SJCRH30 (cell line): ENCODE measurements around the gene OPCML. TPM values are rescaled to one million over a fixed set of nuclear protein-coding genes. Genes with fewer than 3 reads are reported as not detected.
"Not testable (repeated sequence)": the region's sequence is repeated elsewhere in the genome, so short reads cannot be mapped to it uniquely, and the experiment has no call there.

ENCODE experiments used
- DNase-seq, 2 experiments: peaks; one replicate each; pipeline ENCODE4 v3.0.0-alpha.2; 2015 to 2020
- H3K27ac ChIP-seq: fragments of 250-450 bp; sonication (Bioruptor Pico); 2 replicates; pipeline ENCODE4 v1.5.1; 2020; ENCODE audit warnings: mild to moderate bottlenecking, moderate library complexity
- H3K27me3 ChIP-seq: fragments of 250-450 bp; sonication (Bioruptor Pico); 2 replicates; pipeline ENCODE4 v1.5.1; 2020; ENCODE audit warnings: mild to moderate bottlenecking, moderate library complexity
- H3K36me3 ChIP-seq: fragments of 250-450 bp; sonication (Bioruptor Pico); 2 replicates; pipeline ENCODE4 v1.5.1; 2020; ENCODE audit warnings: mild to moderate bottlenecking, moderate library complexity
- H3K4me1 ChIP-seq: fragments of 250-450 bp; sonication (Bioruptor Pico); 2 replicates; pipeline ENCODE4 v1.5.1; 2020; ENCODE audit warnings: mild to moderate bottlenecking, moderate library complexity
- H3K4me3 ChIP-seq: fragments of 250-450 bp; sonication (Bioruptor Pico); 2 replicates; pipeline ENCODE4 v1.5.1; 2020; ENCODE audit warnings: mild to moderate bottlenecking, moderate library complexity
- H3K9me3 ChIP-seq: fragments of 250-450 bp; sonication (Bioruptor Pico); replicated peaks from 2 replicates; pipeline ENCODE4 v1.5.1; 2020; ENCODE audit warnings: mild to moderate bottlenecking, moderate library complexity
- total RNA-seq: library from RNA; depleted of rRNA; stranded (reverse); fragments of >200 nt; shearing (Covaris generic); gene quantifications from 2 replicates; pipeline ENCODE4 v1.2.3, GENCODE V29; 2014

Gene OPCML
- total RNA-seq, 1 experiment from 2014 or later = not detected

DNA sequence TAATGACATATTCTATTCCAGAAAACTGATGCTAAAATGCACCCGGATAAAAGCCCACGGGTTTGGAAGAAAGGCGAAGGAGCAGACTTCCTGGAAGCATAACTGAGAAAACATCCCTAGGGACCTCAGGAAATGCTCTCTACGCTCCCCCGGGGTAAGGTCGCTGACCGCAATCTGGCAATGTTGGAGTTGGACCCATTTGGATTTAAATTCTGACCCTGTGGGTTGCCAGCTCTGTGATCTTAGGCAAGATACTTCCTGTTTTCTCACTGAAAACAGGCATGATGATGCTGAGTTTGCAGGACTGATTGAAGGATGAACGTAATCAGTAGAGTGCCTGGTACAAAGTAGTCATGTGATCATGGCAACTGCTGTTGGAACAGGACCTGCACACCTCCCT is 1107.9 kb downstream of the OPCML start:
- DNase-seq = no peak
- Histone ChIP-seq H3K9me3 (no peaks in the 10 kb centered on the region), H3K36me3 (no peaks in the 10 kb centered on the region), H3K4me3 (no peak overlapping the region), H3K27ac (no peak overlapping the region), H3K27me3 (no peaks in the 10 kb centered on the region), H3K4me1 (no peaks in the 10 kb centered on the region)

GRCh38 chr11:132423266-132423665 is 1109.0 kb downstream of the OPCML start:
- no peak for DNase-seq

GRCh38 chr11:132422722-132423121 is 1109.6 kb downstream of the OPCML start:
- H3K36me3 ChIP-seq = no peaks in the 10 kb centered on the region
- H3K27me3 ChIP-seq = no peaks in the 10 kb centered on the region
- H3K27ac ChIP-seq = no peak overlapping the region
- H3K4me1 ChIP-seq = no peaks in the 10 kb centered on the region
- no peak overlapping the region for H3K4me3 ChIP-seq
- DNase-seq = no peak
- H3K9me3 ChIP-seq = no peaks in the 10 kb centered on the region

More at GRCh38 chr11:132423266-132423665, 1109.0 kb downstream of the OPCML start:
- Histone ChIP-seq H3K27me3 (no peaks in the 10 kb centered on the region), H3K27ac (no peak overlapping the region), H3K9me3 (no peaks in the 10 kb centered on the region), H3K36me3 (no peaks in the 10 kb centered on the region), H3K4me1 (no peaks in the 10 kb centered on the region), H3K4me3 (no peak overlapping the region)

DNA sequence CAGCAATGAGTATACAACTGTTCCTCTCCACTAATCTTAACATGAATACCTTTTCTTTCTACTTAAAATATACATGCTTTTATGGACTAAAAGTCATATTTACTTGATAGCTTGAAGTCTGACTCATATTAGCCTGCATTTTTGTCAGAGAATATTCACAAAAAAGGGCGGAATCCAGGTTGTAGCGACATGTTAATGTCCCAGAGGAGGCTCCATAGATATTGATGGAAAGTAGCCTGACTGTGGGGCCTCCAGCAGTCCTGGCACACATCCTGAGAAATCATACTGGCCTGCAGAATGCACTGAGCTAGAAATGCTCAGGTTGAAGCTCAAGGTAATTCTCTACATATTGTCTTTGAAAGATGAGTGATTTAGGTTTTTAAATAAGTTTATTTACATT is 1110.7 kb downstream of the OPCML start:
- Histone ChIP-seq H3K9me3 (no peaks in the 10 kb centered on the region), H3K4me3 (no peak overlapping the region), H3K27me3 (no peaks in the 10 kb centered on the region), H3K4me1 (no peaks in the 10 kb centered on the region), H3K36me3 (no peaks in the 10 kb centered on the region), H3K27ac (no peak overlapping the region)
- no peak for DNase-seq

DNA sequence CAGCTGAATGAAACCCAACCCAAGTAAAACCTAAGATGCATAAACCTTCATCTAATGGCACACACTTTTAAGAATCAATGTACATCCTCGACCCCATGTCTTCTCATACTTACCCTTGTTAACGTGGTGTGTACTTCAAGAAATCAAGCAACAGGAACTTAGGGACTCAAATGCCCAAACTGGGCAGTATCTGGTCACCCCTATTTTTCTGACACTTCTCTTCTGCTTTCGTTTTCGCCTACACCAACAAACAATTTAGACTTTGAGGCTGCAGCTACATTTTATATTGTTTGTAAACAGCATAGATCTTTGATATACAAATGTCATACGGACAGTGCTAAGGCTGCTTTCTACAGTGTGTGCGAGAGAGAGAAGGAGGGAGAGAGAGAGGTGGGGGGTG is 1117.8 kb downstream of the OPCML start:
- H3K27ac ChIP-seq = no peak overlapping the region
- no peaks in the 10 kb centered on the region for H3K27me3 ChIP-seq
- H3K36me3 ChIP-seq = no peaks in the 10 kb centered on the region
- H3K4me3 ChIP-seq = no peak overlapping the region
- H3K4me1 ChIP-seq = no peaks in the 10 kb centered on the region
- no peaks in the 10 kb centered on the region for H3K9me3 ChIP-seq
- no peak for DNase-seq

DNA sequence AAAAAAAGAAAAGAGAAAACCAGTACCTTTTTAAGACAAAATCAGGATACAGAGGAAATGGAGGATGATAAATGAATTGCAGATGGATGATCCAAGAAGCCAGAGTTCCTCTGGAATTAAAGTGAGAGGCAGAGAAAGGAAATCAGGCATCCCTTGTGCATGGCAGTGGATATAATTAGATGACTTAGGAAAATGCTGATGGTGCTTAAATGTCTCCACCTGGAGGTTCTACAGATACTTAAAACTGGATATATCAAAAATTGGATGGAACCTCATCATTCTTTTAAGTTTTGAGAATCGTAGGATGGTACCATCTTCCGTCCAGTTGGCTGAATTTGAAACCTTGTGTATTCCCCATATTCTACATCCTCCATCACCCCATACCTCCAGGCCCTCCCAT is 1121.9 kb downstream of the OPCML start:
- no peaks in the 10 kb centered on the region for H3K9me3 ChIP-seq
- no peaks in the 10 kb centered on the region for H3K36me3 ChIP-seq
- H3K27ac ChIP-seq = no peak overlapping the region
- no peak for DNase-seq
- no peak overlapping the region for H3K4me3 ChIP-seq
- H3K27me3 ChIP-seq = no peaks in the 10 kb centered on the region
- no peaks in the 10 kb centered on the region for H3K4me1 ChIP-seq

GRCh38 chr11:132409573-132410355 is 1122.5 kb downstream of the OPCML start:
- DNase-seq = no peak
- Histone ChIP-seq H3K4me3 (no peak overlapping the region), H3K9me3 (no peaks in the 10 kb centered on the region), H3K27ac (no peak overlapping the region), H3K27me3 (no peaks in the 10 kb centered on the region), H3K4me1 (no peaks in the 10 kb centered on the region), H3K36me3 (no peaks in the 10 kb centered on the region)

DNA sequence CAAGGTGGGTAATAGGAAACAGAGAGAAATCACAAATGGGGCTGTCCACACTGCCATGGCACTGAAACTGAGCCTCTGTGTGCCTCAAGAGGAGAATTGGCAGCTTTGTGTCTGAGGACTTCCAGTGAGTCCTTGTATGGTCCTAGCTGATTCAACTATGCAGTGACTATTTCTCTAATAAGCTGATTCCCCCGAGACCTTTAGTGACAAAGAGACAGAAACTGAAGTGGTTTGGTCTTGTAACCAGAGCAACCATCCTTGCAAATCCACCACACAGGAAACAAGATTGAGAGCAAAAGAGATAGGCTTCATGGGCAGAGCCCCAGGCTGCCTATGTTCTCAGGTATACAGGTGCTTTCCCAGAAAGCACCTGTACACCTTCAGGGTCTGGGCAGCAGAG is 1123.4 kb downstream of the OPCML start:
- DNase-seq = no peak
- Histone ChIP-seq H3K4me1 (no peaks in the 10 kb centered on the region), H3K36me3 (no peaks in the 10 kb centered on the region), H3K4me3 (no peak overlapping the region), H3K9me3 (no peaks in the 10 kb centered on the region), H3K27me3 (no peaks in the 10 kb centered on the region), H3K27ac (no peak overlapping the region)

- Histone ChIP-seq H3K36me3 (no peaks in the 10 kb centered on the region), H3K4me3 (no peak overlapping the region)
- no peak for DNase-seq
Observed at GRCh38 chr11:132405728-132406127, 1126.6 kb downstream of the OPCML start.

GRCh38 chr11:132402071-132402684 is 1130.1 kb downstream of the OPCML start:
- Histone ChIP-seq H3K36me3 (no peaks in the 10 kb centered on the region), H3K4me1 (no peaks in the 10 kb centered on the region), H3K9me3 (no peaks in the 10 kb centered on the region), H3K27ac (no peak overlapping the region), H3K4me3 (no peak overlapping the region), H3K27me3 (no peaks in the 10 kb centered on the region)
- DNase-seq = peak; percentile 45 to 60

More at GRCh38 chr11:132405728-132406127, 1126.6 kb downstream of the OPCML start:
- Histone ChIP-seq H3K27me3 (no peaks in the 10 kb centered on the region), H3K4me1 (no peaks in the 10 kb centered on the region), H3K27ac (no peak overlapping the region), H3K9me3 (no peaks in the 10 kb centered on the region)

DNA sequence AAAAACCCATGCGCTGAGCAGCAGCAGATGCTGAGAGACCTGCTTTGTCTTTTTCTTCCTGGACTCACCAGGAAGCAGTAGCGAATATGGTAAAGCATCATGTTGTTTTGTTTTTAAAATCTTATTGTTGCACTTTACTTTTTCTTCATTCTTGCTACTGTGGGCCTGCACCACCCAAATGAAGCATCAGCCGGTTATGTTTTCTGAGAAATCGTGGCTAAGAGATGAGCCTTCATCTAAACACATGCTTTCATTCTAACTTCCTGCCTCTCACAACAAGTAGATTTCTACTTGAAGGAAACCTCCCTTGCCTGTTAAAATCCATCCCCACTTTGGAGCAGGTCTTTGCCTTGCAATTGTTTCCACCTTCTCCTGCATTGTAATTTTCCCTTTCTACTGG is 1136.0 kb downstream of the OPCML start:
- H3K9me3 ChIP-seq = no peaks in the 10 kb centered on the region
- no peak for DNase-seq
- H3K4me3 ChIP-seq = no peak overlapping the region
- no peak overlapping the region for H3K27ac ChIP-seq
- H3K4me1 ChIP-seq = no peaks in the 10 kb centered on the region
- H3K36me3 ChIP-seq = no peaks in the 10 kb centered on the region
- no peaks in the 10 kb centered on the region for H3K27me3 ChIP-seq

DNA sequence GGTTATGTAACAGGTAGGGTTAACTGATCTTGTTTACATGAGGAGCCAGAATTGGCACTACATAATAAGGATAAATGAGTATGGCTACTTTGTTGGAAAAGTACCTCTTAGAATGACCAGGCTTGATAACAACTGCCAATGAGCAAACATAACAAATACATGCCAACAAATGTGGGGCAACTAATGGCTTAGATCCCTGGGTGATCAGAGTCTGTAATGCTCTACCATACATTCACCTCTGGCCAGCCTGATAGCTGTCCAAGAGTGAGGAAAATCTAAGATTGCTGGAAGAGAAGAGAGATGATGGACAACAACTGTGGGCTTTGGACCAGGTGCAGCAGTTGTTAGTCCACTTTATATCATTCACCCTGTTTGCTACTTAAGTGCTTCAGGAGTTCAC is 1136.9 kb downstream of the OPCML start:
- H3K27ac ChIP-seq = no peak overlapping the region
- DNase-seq = no peak
- no peaks in the 10 kb centered on the region for H3K9me3 ChIP-seq
- H3K4me1 ChIP-seq = no peaks in the 10 kb centered on the region
- H3K27me3 ChIP-seq = no peaks in the 10 kb centered on the region
- H3K36me3 ChIP-seq = no peaks in the 10 kb centered on the region
- H3K4me3 ChIP-seq = no peak overlapping the region

DNA sequence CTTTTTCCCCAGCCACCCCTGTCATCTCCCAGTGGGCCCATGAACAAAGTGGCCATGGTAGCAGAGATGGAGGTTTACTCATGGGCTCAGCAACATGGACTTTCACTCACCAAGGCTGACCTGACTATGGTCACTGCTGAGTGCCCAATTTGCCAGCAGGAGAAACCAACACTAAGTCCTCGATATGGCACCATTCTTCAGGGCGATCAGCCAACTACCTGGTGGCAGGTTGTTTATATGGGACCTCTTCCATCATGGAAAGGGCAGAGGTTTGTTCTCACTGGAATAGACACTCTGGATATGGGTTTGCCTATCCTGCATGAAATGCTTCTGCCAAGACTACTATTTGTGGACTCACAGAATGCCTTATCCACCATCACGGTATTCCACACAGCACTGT is 1152.8 kb downstream of the OPCML start:
- Histone ChIP-seq H3K4me3 (no peak overlapping the region), H3K4me1 (no peaks in the 10 kb centered on the region), H3K9me3 (no peaks in the 10 kb centered on the region), H3K27me3 (no peaks in the 10 kb centered on the region), H3K36me3 (no peaks in the 10 kb centered on the region), H3K27ac (no peak overlapping the region)
- DNase-seq = no peak

DNA sequence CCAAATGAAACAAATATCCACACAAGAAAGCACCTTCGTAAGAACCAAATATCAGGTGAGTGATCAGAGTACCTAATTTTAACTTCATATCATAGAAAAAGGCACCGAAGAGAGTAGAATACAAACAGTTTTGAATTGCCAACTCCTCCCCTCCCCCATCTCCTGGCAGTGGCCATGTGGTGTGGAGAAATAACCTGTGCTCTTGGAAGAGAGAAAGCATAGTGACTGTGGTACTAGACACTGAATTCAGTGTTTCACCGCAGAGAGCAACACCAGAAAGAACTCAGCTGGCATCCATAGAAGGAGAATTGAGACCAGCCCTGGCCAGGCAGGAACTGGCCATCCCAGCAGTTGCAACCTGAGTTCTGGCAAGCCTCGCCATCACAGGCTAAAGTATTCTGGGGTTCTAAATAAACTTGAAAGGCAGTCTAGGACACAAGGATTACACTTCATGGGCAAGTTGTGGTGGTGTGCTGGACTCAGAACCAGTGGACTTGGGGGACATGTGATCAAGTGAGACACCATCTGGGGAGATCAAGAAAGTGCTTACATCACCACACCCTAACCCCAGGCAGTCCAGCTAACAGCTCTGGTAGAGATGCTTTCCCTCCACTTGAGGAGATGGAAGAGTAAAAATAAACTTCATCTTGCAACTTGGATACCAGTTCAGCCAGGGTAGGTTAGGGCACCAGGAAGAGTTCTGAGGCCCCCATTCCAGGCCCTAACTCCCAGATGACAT is 1158.7 kb downstream of the OPCML start:
- Histone ChIP-seq H3K4me1 (no peaks in the 10 kb centered on the region), H3K9me3 (no peaks in the 10 kb centered on the region), H3K4me3 (no peak overlapping the region), H3K27ac (no peak overlapping the region), H3K36me3 (no peaks in the 10 kb centered on the region), H3K27me3 (no peaks in the 10 kb centered on the region)
- DNase-seq = no peak

- H3K4me1 ChIP-seq, H3K27me3 ChIP-seq, H3K27ac ChIP-seq, H3K4me3 ChIP-seq, H3K36me3 ChIP-seq, H3K9me3 ChIP-seq, DNase-seq: not testable (repeated sequence)
Observed at GRCh38 chr11:132370114-132370513, 1162.2 kb downstream of the OPCML start.
